HepG2 (cell line): ENCODE measurements around the gene MED22. TPM values are rescaled to one million over a fixed set of nuclear protein-coding genes. Genes with fewer than 3 reads are reported as not detected.

Experiments
- ADNP ChIP-seq: sonication (generic); formaldehyde crosslinking; IDR thresholded peaks from 2 replicates; pipeline ENCODE4 v1.4.0; 2020; ENCODE audit warnings: missing genetic modification reagents
- BHLHE40 ChIP-seq: IDR thresholded peaks from 2 replicates; pipeline ENCODE4 v1.6.1; 2011; ENCODE audit warnings: low read length, improper control_type of control experiment
- DNMT1 ChIP-seq: sonication (generic); formaldehyde crosslinking; IDR thresholded peaks from 2 replicates; pipeline ENCODE4 v1.5.1; 2020; ENCODE audit warnings: mild to moderate bottlenecking, missing genetic modification reagents
- DR1 ChIP-seq: sonication (generic); formaldehyde crosslinking; IDR thresholded peaks from 2 replicates; pipeline ENCODE4 v1.8.0; 2021; ENCODE audit warnings: mild to moderate bottlenecking, missing genetic modification reagents, inconsistent platforms
- FOXJ3 ChIP-seq: sonication (generic); formaldehyde crosslinking; IDR thresholded peaks from 2 replicates; pipeline ENCODE4 v1.4.0; 2020; ENCODE audit warnings: missing genetic modification reagents, mild to moderate bottlenecking, borderline replicate concordance
- GABPB1 ChIP-seq: IDR thresholded peaks from 2 replicates; pipeline ENCODE4 v1.6.1; 2016; ENCODE audit warnings: mild to moderate bottlenecking, missing genetic modification reagents, moderate library complexity, missing compliant biosample characterization
- MYC ChIP-seq: sonication (generic); formaldehyde crosslinking; IDR thresholded peaks from 2 replicates; pipeline ENCODE4 v1.9.0; 2021; ENCODE audit warnings: missing genetic modification reagents, borderline replicate concordance
- NFIB ChIP-seq: sonication (generic); formaldehyde crosslinking; IDR thresholded peaks from 2 replicates; pipeline ENCODE4 v1.9.0; 2021; ENCODE audit warnings: missing genetic modification reagents, mild to moderate bottlenecking, borderline replicate concordance
- NFKB2 ChIP-seq: sonication (generic); formaldehyde crosslinking; IDR thresholded peaks from 2 replicates; pipeline ENCODE4 v1.4.0; 2020; ENCODE audit warnings: missing genetic modification reagents, borderline replicate concordance
- PAX8 ChIP-seq: sonication (generic); formaldehyde crosslinking; IDR thresholded peaks from 2 replicates; pipeline ENCODE4 v1.8.0; 2022; ENCODE audit warnings: mild to moderate bottlenecking, missing genetic modification reagents, borderline replicate concordance
- PLSCR1 ChIP-seq: sonication (generic); formaldehyde crosslinking; IDR thresholded peaks from 2 replicates; pipeline ENCODE4 v1.5.0; 2020; ENCODE audit warnings: missing genetic modification reagents, mild to moderate bottlenecking, borderline replicate concordance
- RNF219 ChIP-seq: sonication (generic); formaldehyde crosslinking; IDR thresholded peaks from 2 replicates; pipeline ENCODE4 v1.5.0; 2020; ENCODE audit warnings: mild to moderate bottlenecking, missing genetic modification reagents
- SOX5 ChIP-seq: IDR thresholded peaks from 2 replicates; pipeline ENCODE4 v1.6.1; 2016; ENCODE audit warnings: borderline replicate concordance
- TAF1 ChIP-seq: sonication (generic); formaldehyde crosslinking; IDR thresholded peaks from 2 replicates; pipeline ENCODE4 v1.4.0; 2020; ENCODE audit warnings: missing genetic modification reagents
- TCF7 ChIP-seq: sonication (generic); IDR thresholded peaks from 2 replicates; pipeline ENCODE4 v1.6.1; 2016; ENCODE audit warnings: antibody characterized with exemption, low read depth
- ZBED4 ChIP-seq: sonication (generic); formaldehyde crosslinking; IDR thresholded peaks from 2 replicates; pipeline ENCODE4 v1.4.0; 2020; ENCODE audit warnings: missing genetic modification reagents, borderline replicate concordance
- ZBTB21 ChIP-seq: sonication (generic); formaldehyde crosslinking; IDR thresholded peaks from 2 replicates; pipeline ENCODE4 v1.4.0; 2020; ENCODE audit warnings: missing genetic modification reagents
- ZFP82 ChIP-seq: sonication (generic); formaldehyde crosslinking; IDR thresholded peaks from 2 replicates; pipeline ENCODE4 v1.5.1; 2020; ENCODE audit warnings: mild to moderate bottlenecking, missing genetic modification reagents, borderline replicate concordance
- ZNF143 ChIP-seq: sonication (generic); formaldehyde crosslinking; IDR thresholded peaks from 2 replicates; pipeline ENCODE4 v1.4.0; 2020; ENCODE audit warnings: missing genetic modification reagents
- ZNF275 ChIP-seq: sonication (generic); formaldehyde crosslinking; IDR thresholded peaks from 2 replicates; pipeline ENCODE4 v1.8.0; 2022; ENCODE audit warnings: missing genetic modification reagents, mild to moderate bottlenecking, inconsistent platforms, borderline replicate concordance
- ZNF737 ChIP-seq: sonication (generic); formaldehyde crosslinking; IDR thresholded peaks from 2 replicates; pipeline ENCODE4 v1.5.0; 2020; ENCODE audit warnings: missing genetic modification reagents, mild to moderate bottlenecking, borderline replicate concordance
- ZNF780A ChIP-seq: sonication (generic); formaldehyde crosslinking; IDR thresholded peaks from 2 replicates; pipeline ENCODE4 v1.8.0; 2022; ENCODE audit warnings: mild to moderate bottlenecking, missing genetic modification reagents, moderate library complexity
- ZNF879 ChIP-seq: sonication (generic); formaldehyde crosslinking; IDR thresholded peaks from 2 replicates; pipeline ENCODE4 v1.8.1; 2023; ENCODE audit warnings: missing genetic modification reagents
- ZSCAN9 ChIP-seq: IDR thresholded peaks from 2 replicates; pipeline ENCODE4 v1.6.1; 2016; ENCODE audit warnings: borderline replicate concordance
- polyA plus RNA-seq, 8 experiments: library from polyadenylated mRNA; depleted of rRNA in 3 of 8; stranded (reverse) in 7 of 8; unstranded in 1 of 8; fragments of >200 nt; fragmentation: Illumina TruSeq in 4 of 8; extraction: Trizol in 4 of 8; gene quantifications; 2 replicates each; pipeline versions ENCODE4 v1.2.1 to v1.2.3, GENCODE V29; 2011 to 2016; ENCODE audit warnings: low read depth in 4 of 8, missing spikeins in 1 of 8, mixed read lengths in 1 of 8; ENCODE audit not compliant: insufficient read depth in 1 of 8
- total RNA-seq, 5 experiments: library from RNA; depleted of rRNA; stranded (reverse); fragments of >200 nt; fragmentation: Illumina TruSeq; extraction: Trizol; gene quantifications; 2 replicates each; pipeline ENCODE4 v1.2.3, GENCODE V29; 2016; ENCODE audit warnings: low read depth in 1 of 5

MED22 gene
- total and polyA plus RNA-seq, 2 of the 13 experiments (the other 11 are each of a cell fraction or from before 2014, with no cell fraction given), result 15.8 to 22.1 TPM

GRCh38 chr9:133386338-133386737, 38.4 kb upstream of the MED22 start (continued):
- TF ChIP-seq ZBTB21 (no peak), SOX5 (CRISPR knock-in tag) (peak; percentile 61; the same call in 1 of the 2 replicates), BHLHE40 (peak; percentile 87), MYC (CRISPR knock-in tag) (peak; percentile 71), ZNF143 (CRISPR knock-in tag) (peak; percentile 30; the same call in 1 of the 2 replicates), TCF7 (no peak), ADNP (CRISPR knock-in tag) (0 out of 2 replicates have a peak, but pooled peaks have one; percentile 39), ZNF780A (CRISPR knock-in tag) (no peak), NFKB2 (CRISPR knock-in tag) (peak; percentile 80; the same call in 1 of the 2 replicates), GABPB1 (CRISPR knock-in tag) (peak; percentile 72), ZSCAN9 (CRISPR knock-in tag) (no peak; the same call in 1 of the 2 replicates), DR1 (CRISPR knock-in tag) (no peak), PAX8 (CRISPR knock-in tag) (no peak), ZFP82 (no peak), NFIB (no peak), ZNF275 (CRISPR knock-in tag) (no peak), FOXJ3 (CRISPR knock-in tag) (no peak; the same call in 1 of the 2 replicates), DNMT1 (CRISPR knock-in tag) (no peak; the same call in 1 of the 2 replicates), ZNF879 (CRISPR knock-in tag) (no peak), RNF219 (no peak), TAF1 (CRISPR knock-in tag) (no peak), ZBED4 (CRISPR knock-in tag) (no peak; the same call in 1 of the 2 replicates), ZNF737 (CRISPR knock-in tag) (no peak), PLSCR1 (CRISPR knock-in tag) (no peak)
